HL-60/S4 treated with phorbol 12-myristate 13-acetate at 8.2 ng/mL for 4 days and 3 days (cell line): Measurements from ENCODE around the gene SPTBN2.

Experiments used
- in situ Hi-C: fragments of 300-500 bp; cut with MboI; formaldehyde crosslinking; loops from 2 replicates; pipeline ENCODE4 v1.15.0; 2022; ENCODE audit warnings: low sequenced_read_pairs

SPTBN2 gene

GRCh38 chr11:66686100-66686785 lies 42.8 kb downstream of the SPTBN2 start:
- in situ Hi-C loops: no loop called here

- in situ Hi-C loops: no loop called here
Observed at GRCh38 chr11:66685276-66686099, 43.5 kb downstream of the SPTBN2 start.

- in situ Hi-C loops: no loop called here
Observed at GRCh38 chr11:66684635-66685034, 44.4 kb downstream of the SPTBN2 start.

DNA sequence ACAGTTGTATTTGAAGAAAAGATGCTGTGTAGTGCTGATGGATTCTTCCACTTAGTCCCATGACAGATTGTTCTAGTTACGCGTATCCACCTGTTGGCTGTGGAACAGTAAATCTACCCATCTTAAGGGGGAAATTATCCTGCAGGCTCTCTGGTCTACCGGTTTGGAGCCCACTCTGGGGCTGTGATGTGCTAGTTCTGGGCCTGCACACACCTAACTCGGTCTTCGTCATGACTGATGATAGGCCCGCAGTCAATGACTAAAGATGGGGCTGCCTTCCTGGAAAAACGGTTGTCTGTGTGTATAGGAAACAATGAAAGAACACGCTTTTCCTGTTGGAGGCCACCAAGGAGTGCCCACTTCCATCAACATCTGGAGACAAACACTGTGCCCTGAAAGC lies 45.1 kb downstream of the SPTBN2 start:
- in situ Hi-C loops: no loop called here

GRCh38 chr11:66680966-66681645 lies 47.9 kb downstream of the SPTBN2 start:
- in situ Hi-C loops: no loop called here

DNA sequence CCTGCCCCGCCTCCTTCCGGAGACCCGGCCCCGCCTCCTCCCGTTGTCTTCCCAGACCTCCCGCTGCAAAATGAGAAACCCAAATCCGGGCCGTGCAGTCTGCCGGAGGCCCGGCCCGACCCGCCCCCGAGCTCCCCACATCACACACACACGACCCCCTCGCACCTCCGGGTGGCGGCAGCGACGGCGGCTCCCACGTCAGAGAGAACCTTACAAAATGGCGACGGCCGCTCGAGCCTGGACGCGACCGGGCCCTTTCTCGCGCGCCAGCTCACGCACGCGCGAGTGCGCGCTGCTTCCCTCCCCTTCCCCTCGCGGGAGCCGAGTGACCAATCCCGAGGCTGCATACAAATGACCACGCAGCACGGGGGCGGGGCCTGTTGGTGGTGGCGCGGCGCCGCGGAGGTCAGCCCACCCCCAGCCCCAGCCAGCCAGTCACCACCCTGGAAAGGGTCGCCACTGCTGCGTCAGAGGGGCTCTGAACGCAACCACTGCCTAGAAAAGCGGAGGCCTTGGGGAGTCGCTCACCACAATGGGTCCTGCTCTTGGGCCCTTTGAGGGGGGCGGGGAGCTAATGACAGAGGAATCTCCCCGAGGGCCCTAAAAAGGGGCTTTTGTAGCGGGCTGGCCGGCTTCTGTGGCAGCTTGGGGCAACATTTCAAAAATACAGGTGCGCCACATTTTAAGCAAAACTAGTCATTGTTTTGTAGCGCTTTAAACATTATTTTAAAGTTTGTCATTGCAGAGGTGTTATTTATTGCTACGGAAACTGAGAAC lies 51.2 kb downstream of the SPTBN2 start, which contains the start of gene RBM4B:
Gene RBM4B (minus strand): TSS at position 289 of the 777 bp plus-strand sequence. CDS start 808 bp downstream, outside the sequence.
- in situ Hi-C loops: no loop called here

- in situ Hi-C loops: no loop called here
Observed at GRCh38 chr11:66676931-66677598, 52.0 kb downstream of the SPTBN2 start.

- in situ Hi-C loops: no loop called here
Observed at GRCh38 chr11:66676282-66676919, 52.6 kb downstream of the SPTBN2 start.

DNA sequence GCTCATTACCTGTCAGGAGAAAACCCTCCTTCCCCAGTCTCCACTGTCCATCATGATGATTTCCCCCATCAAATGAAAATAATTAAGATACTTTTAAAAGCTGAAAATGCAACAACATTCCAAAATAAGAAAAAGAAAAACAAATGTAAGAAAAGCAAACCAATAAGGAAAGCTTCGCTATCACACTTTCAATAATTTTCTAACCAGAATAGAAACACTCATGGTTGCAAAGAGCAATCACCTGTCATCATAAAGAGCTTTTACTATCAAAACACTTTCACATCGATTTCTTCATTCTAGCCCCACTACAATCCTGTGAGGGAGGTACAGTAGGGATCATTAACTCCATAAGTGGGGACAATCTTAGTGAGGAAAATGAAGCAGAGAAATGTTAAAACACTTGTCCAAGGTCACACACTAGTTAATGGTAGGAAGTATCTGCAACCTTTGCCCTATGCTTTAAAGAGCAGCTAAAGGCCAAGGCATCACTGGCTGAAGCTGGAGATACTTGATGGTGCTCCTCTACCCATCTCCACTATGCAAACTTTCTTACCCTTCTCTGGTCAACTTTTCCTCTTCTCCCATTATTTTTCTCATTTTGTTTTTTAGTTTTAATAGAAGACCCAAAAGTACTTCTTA lies 53.9 kb downstream of the SPTBN2 start:
- in situ Hi-C loops: no loop called here

DNA sequence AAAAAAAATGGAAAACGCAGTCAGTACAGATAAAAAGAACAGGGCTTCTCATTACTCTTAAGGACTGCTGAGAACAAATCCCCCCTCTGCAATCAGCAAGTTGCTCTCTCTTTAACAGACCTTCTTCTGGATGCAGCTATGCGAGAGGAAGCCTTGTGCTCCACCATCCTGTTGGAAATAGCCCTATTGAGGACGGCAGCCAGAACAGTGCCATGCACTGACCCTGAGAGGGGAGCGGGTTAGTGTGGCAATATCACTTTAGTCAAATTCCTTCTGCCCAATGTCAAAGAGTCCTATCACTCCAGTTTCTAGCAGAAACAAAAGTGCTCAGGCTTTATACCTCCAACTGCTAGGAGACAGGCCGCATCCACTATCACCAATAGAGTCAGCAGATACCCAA lies 58.2 kb downstream of the SPTBN2 start:
- in situ Hi-C loops: no loop called here

- in situ Hi-C loops: no loop called here
Observed at GRCh38 chr11:66665369-66665768, 63.6 kb downstream of the SPTBN2 start.

DNA sequence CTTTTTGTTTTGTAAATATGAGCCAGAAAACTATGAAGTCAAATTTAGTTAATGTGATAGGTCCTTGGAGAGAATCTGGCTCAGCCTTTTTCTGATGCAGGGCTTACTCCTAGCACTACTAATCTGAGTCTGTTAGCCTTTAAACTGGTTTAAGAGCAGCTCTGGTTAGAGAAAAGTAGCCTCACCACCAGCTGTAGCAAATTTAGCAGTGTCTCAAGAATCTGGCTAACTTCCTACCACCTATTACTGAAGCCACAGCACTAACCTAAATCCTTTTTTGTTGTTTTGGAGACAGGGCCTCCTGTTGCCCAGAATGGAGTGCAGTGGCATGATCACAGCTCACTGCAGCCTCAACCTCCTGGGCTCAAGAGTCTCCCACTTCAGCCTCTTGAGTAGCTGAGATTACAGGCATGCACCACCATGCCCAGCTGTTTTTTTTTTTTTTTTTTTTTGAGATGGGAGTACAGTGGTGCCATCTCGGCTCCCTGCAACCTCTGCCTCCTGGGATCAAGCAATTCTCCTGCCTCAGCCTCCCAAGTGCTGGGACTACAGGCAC lies 65.2 kb downstream of the SPTBN2 start:
- in situ Hi-C loops: no loop called here

DNA sequence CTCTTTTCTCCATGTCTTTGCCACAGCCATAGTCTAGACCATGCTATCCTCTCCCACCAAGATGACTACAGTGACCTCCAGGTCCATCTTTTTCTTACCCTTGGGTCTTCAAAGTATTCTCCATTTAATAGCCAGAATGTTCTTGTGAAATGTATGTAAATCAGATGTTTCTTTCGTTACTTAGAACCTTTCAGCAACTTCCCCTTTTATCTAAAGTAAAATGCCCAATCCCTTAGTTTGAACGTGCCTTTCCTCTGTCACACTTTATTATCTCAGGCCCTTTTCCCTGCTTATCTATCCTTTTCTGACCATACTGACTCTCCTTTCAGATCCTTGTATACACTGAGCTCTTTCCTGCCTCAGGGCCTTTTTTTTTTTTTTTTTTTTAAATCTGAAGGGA lies 69.3 kb downstream of the SPTBN2 start:
- in situ Hi-C loops: no loop called here

- in situ Hi-C loops: no loop called here
Observed at GRCh38 chr11:66653123-66653522, 75.9 kb downstream of the SPTBN2 start.

DNA sequence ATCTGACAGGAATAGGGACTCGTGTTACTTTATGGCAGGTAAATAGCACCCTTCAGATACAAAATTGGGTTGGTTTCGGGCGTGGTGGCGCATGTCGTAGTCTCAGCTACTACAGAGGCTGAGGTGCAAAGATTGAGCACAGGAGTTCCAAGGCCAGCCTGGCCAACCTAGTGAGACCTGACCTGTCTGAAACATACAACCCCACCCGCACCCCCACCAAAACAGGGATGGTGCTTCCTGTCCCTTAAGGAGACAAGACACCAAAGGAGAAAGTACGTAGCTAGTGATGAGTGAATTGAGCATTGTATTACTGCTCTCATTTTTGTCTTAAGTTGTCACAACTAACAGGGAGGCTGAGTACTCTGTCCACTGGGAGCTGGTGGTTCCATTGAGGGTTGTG lies 76.4 kb downstream of the SPTBN2 start:
- in situ Hi-C loops: no loop called here

- in situ Hi-C loops: no loop called here
Observed at GRCh38 chr11:66651016-66651415, 78.0 kb downstream of the SPTBN2 start.

DNA sequence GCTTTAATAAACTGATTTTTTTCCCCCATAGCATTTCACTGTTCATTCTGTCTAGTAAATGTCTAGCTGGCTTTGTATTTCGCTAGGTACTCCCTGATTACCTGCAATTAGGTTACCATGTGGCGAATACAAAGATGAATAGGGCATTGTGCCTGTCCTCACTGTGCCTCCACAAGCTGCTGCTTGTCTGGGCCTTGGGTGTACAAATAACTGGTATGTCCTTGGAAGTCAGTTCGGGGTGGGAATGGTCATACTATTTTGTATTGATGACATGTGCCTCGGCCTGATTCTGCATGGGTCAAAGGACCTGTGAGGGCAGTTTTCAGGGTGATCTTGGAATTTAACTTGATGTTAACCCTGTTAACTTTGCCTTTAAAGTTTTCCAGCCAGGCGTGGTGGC lies 79.1 kb downstream of the SPTBN2 start:
- in situ Hi-C loops: no loop called here

- in situ Hi-C loops: no loop called here
Observed at GRCh38 chr11:66646828-66647227, 82.2 kb downstream of the SPTBN2 start.
